NCI-H2029 treated with DMSO at 0.1 percent for 48 hours (cell line): ENCODE data around the gene NKAIN2.
"Not testable (repeated sequence)": the region's sequence is repeated elsewhere in the genome, so short reads cannot be mapped to it uniquely, and the experiment has no call there.

Experiments
- DNase-seq: peaks from one replicate; lab custom pipeline; 2025; lab: John Stamatoyannopoulos, UW

NKAIN2 gene

DNA sequence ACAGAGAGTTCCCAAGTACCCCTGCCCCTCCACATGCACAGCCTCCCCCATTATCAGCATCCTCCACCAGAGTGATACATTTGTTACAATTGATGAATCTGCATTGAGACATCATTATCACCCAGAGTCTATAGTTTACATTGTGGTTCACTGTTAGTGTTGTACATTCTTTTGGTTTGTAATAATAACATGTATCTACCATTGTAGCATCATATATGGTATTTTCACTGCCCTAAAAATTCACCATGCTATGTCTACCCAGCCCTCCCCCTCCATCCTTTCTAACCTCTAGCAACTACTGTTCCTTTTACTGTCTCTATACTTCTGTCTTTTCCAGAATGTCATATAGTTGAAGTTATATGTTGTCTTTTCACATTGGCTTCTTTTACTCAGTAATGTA lies 884.7 kb downstream of the NKAIN2 start:
- no peak for DNase-seq

DNA sequence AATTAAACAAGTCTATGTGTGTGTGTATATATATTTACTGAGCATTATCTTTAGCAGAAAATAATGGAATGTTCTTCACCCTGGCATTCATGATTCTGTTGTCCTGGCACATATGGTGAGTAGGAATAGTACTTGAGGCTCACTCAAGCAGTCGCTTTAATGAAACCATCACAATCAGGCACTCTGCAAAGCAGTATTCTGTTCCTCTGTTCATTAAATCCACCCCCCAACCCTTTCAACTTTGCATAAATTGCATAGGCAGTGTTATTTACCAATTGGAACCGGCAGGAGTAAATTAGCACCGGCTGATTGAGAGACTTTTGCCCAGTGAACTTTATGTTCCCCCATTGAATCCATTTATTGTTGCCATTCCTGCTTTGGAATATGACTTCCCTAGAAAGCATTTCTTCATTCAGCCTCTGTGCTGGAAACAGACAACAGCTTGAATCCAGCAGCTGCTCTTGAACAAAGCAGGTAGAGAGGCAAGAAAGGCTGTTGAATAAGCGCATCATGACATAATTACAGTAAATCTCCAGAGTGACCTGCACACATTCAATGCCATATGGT lies 890.6 kb downstream of the NKAIN2 start:
- DNase-seq, result peak; percentile 92

DNA sequence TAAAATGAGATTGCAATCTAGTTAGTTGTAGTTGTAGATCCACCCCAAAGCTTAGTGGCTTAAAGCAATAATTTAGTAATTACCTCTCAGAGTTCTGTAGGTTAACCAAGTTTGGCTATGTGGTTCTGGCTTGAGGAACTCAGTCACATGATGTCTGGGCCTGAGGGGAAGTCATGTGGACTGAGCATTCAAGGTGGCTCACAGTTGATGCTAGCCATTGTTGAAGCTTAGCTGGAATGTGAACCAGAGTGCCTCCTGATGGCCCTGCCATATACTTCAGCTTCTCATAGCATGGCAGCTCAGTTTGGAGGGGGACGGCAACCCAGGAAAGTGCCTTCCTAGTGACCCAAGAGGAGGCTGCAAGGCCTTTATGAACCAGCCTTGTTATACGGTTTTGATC lies 895.4 kb downstream of the NKAIN2 start:
- no peak for DNase-seq

- no peak for DNase-seq
Observed at GRCh38 chr6:124703541-124703940, 899.9 kb downstream of the NKAIN2 start.

DNA sequence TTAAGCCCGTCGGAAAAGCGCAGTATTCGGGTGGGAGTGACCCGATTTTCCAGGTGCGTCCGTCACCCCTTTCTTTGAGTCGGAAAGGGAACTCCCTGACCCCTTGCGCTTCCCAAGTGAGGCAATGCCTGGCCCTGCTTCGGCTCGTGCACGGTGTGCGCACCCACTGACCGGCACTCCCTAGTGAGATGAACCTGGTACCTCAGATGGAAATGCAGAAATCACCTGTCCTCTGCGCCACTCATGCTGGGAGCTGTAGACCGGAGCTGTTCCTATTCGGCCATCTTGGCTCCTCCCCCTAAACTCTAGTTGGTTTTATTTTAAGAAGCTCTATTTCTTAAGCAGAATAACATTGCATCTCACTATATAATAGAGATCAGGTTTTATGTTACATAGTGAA lies 908.9 kb downstream of the NKAIN2 start:
- DNase-seq, result not testable (repeated sequence)

- DNase-seq, result no peak
Observed at GRCh38 chr6:124714728-124715127, 911.1 kb downstream of the NKAIN2 start.

- DNase-seq, result no peak
Observed at GRCh38 chr6:124719913-124720312, 916.2 kb downstream of the NKAIN2 start.

GRCh38 chr6:124721331-124721730 lies 917.7 kb downstream of the NKAIN2 start:
- DNase-seq, result no peak

GRCh38 chr6:124722141-124722878 lies 918.6 kb downstream of the NKAIN2 start:
- DNase-seq, result no peak

DNA sequence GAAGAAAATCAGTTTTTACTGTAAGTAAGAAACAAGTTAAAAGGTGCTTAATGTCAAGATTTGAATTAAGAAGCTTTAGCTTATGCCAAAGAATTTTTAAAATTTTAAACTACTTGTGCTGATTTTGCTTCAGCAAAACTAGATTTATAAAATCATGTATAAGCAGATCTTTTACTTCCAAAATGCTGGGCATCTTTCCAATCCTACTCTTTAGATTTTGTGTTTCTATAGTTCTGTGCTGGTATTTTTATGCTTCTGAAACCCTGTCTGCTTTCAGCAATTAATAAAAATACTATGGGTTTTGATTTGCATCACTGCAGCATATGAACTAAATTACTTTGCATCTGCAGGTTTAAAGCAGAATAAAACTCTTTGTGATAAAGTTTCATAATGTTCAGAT lies 920.0 kb downstream of the NKAIN2 start:
- no peak for DNase-seq

DNA sequence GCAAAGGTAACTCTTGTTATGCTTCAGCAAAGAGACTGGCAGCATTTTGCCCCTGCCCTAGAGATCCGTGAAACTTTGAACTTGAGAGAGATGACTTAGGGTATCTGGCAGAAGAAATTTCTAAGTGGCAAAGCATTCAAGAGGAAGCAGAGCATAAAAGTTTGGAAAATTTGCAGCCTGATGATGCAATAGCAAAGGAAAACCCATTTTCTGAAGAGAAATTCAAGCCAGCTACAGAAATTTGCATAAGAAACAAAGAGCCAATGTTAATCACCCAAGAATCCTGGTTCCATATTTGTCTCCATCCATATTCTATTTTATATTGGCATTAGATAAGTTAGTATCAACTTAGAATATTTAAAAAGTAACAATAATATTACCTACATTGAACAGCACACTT lies 934.1 kb downstream of the NKAIN2 start:
- not testable (repeated sequence) for DNase-seq

GRCh38 chr6:124738482-124738881 lies 934.8 kb downstream of the NKAIN2 start:
- no peak for DNase-seq

DNA sequence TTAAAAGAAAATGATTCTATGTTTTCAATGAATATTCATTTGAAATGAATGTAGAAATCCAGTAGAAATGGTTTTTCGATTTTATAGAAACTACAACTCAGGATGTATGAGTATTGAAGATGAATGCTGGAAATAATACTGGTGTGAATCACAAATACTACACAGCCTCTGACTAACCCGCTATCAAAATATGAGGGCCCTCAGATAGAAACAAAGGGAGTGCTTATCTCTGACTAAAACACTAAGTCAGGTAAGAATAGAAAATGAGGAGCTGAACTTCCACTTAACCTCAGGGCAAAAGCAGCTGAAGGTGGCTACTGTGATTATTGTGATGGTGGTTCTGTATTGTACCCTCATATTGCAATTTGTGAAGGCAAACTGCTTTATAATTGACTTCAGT lies 937.7 kb downstream of the NKAIN2 start:
- DNase-seq, result no peak

DNA sequence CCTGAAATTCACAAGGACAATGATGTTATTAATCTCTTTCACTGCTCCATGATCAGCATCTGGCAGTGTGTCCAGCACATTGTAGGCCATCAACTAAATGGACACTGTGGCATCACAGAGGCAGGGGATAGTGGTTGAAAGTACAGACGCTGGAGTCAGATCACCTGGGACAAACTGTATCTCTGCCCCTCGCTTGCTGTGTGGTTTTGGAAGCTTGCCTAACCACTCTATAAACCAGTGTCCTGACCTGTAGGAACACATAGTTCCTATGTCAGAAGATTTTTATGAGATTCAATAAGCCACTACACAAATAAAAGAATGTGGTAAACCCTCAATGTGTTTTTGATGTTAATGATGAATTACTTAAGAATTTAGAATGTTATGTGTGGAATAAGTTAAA lies 939.3 kb downstream of the NKAIN2 start:
- DNase-seq, result no peak

DNA sequence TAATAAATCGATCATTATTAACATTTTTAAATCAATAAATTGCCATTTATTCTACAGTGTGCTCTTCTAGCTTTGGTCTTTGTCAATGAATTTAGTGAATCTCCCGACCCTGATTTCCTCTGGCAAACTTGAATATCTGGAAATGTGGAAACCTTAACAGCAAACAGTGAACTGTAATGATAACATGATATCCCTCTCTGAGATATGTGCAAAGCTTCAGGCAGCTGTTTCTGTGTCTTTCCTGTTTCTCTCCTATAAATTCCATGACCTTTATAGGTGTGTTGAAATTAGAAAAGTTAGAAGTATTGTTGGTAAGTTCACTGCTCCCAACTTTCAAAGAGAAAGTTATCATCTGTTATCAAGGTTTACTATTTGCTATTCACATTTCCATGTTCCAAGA lies 939.8 kb downstream of the NKAIN2 start:
- DNase-seq, result no peak

DNA sequence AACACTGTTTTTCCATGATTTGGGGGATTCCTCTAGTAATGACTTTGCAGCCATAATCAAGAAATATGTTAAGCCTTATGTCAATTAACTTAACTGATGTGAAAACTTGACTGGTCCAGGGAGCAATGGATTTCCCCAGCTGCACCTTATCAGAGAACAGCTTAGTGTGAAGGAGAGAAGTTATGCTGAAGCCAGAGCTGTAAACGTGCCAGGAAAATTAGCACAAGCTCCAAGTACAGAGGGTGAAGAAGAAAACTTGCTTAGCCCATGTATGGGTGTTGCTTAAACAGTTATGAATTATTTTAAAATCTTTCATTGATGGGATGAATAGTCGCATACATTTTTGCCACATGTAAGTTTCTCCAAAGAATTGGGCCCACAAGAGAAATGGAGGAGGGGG lies 943.7 kb downstream of the NKAIN2 start:
- no peak for DNase-seq

DNA sequence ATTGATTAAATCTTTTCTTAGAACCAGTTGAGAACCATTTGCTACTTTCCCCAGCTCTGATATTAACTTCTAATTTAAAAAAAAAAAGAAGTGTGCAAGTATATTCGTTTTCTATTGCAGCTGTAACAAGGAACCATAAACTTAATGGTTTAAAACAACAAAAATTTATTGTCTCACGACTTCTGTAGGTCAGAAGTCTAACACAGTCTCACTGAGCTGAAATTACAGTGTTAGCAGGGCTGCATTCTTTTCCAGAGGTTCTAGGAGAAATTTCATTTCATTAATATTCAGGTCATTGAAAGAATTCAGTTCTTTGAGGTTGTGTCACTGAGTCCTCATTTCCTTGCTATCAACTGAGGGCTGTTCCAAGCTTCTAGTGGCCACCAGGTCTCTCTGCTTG lies 945.1 kb downstream of the NKAIN2 start:
- DNase-seq, result no peak

GRCh38 chr6:124753001-124753400 lies 949.3 kb downstream of the NKAIN2 start:
- no peak for DNase-seq

DNA sequence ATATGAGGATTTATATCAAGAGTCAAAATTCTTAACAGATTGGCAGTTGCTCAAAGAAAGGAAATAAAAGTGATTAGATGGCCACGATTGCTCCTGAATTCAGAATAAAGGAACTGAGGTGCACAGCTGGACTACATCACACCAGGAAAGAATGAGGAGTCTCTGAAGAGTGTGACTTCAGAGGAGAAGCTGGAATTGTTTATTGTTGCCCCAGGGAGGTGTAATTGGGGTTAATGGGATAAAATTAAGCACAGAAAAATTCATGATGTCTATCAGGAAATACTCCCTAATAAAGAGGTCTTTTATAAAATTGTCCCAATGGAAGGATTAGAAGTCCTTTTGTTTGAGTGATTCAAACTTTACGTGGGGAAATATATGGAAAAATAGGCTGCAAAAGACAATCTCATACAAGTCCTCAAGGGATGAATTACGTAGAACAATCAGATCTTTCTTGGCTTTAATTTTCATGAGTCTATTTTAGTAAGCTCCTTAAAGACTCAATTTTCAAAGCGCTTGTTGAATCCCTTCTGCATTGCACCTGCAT lies 950.0 kb downstream of the NKAIN2 start:
- DNase-seq, result no peak

DNA sequence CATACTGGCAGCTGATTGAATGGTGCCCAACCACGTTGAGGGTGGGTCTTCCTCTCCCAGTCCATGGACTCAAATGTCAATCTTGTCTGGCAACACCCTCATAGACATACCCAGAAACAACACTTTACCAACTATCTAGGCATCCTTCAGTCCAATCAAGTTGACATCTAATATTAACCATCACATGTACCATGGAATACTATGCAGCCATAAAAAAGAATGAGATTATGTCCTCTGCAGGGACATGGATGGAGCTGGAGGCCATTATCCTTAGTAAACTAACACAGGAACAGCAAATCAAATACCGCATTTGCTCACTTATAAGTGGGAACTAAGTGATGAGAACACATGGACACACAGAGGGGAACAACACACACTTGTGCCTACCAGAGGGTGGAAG lies 951.7 kb downstream of the NKAIN2 start:
- no peak for DNase-seq

- DNase-seq, result no peak
Observed at GRCh38 chr6:124757560-124757959, 953.9 kb downstream of the NKAIN2 start.

DNA sequence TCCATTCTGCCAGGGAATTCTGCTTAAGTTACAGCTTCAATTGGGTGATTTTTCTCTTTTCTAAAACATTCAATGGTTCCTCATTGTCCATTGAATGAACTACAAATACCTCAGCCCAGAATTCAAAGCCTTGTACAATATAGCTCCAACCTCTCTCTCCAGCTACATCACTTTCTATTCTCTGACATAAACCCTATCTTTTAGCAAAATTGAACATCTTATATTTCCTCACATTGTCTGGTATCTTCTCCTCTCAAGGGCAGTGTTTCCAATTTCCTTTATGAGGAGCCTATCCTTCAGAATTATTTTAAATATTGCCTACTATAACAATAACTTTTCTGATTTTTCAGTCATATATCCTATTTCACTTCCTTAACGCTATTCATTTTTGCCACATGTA lies 955.0 kb downstream of the NKAIN2 start:
- DNase-seq, result no peak

GRCh38 chr6:124765280-124765679 lies 961.6 kb downstream of the NKAIN2 start:
- DNase-seq, result no peak

- DNase-seq, result no peak
Observed at GRCh38 chr6:124768224-124768623, 964.6 kb downstream of the NKAIN2 start.
